BJ (cell line): ENCODE results near the gene CD99. TPM values are rescaled to one million over a fixed set of nuclear protein-coding genes. Genes with fewer than 3 reads are reported as not detected.
"Not testable (repeated sequence)": the region's sequence is repeated elsewhere in the genome, so short reads cannot be mapped to it uniquely, and the experiment has no call there.

Experiments used
- CTCF ChIA-PET: fragments of 350-600 bp; formaldehyde crosslinking; extraction: SDS; loops from one replicate; lab custom pipeline; 2021; ENCODE audit warnings: antibody characterized with exemption, inconsistent platforms; lab: Yijun Ruan, JAX
- POLR2A ChIA-PET: fragments of 300-600 bp; sonication (Branson Sonifier 250); formaldehyde crosslinking; extraction: SDS; loops from one replicate; lab custom pipeline; 2021; ENCODE audit warnings: antibody characterized with exemption; lab: Charles Lee
- DNase-seq: peaks from one replicate; pipeline ENCODE4 v3.0.0-alpha.2; 2011; ENCODE audit warnings: low read depth
- H3K27me3 ChIP-seq: 2 replicates; pipeline ENCODE4 v1.6.0; 2011; ENCODE audit warnings: low read length; ENCODE audit not compliant: control insufficient read depth, insufficient read depth
- H3K36me3 ChIP-seq: 2 replicates; pipeline ENCODE4 v1.5.1; 2011; ENCODE audit warnings: low read length; ENCODE audit not compliant: control insufficient read depth, insufficient read depth
- H3K4me3 ChIP-seq: 2 replicates; pipeline ENCODE4 v1.5.1; 2011; ENCODE audit warnings: low read depth, mild to moderate bottlenecking, control low read depth, low read length
- CTCF ChIP-seq: IDR thresholded peaks from 2 replicates; pipeline ENCODE4 v1.5.1; 2011; ENCODE audit warnings: low read depth, mild to moderate bottlenecking, control low read depth, inconsistent platforms, low read length, moderate library complexity; ENCODE audit not compliant: insufficient read depth
- polyA plus RNA-seq: library from polyadenylated mRNA; depleted of rRNA; stranded (reverse); fragments of >200 nt; gene quantifications from 2 replicates; pipeline ENCODE4 v1.2.3, GENCODE V29; 2011

CD99 gene
- polyA plus RNA-seq, 1 experiment = 479 TPM

- CTCF ChIA-PET = no interaction called here
- no peaks in the 10 kb centered on the region for H3K27me3 ChIP-seq
- H3K36me3 ChIP-seq = no peaks in the 10 kb centered on the region
- TF ChIP-seq CTCF = no peak
- POLR2A ChIA-PET = no interaction called here
- H3K4me3 ChIP-seq = no peak overlapping the region
- no peak for DNase-seq
These were observed 76.7 kb downstream of the CD99 start for GRCh38 chrX:2767631-2768455.

GRCh38 chrX:2769615-2770014 lies 78.5 kb downstream of the CD99 start:
- Histone ChIP-seq H3K27me3 (no peaks in the 10 kb centered on the region), H3K4me3 (no peak overlapping the region), H3K36me3 (no peaks in the 10 kb centered on the region)
- ChIA-PET POLR2A (no interaction called here), CTCF (no interaction called here)
- no peak for TF ChIP-seq CTCF
- no peak for DNase-seq

- H3K27me3 ChIP-seq, H3K4me3 ChIP-seq, DNase-seq, CTCF ChIA-PET, POLR2A ChIA-PET, H3K36me3 ChIP-seq: not testable (repeated sequence)
These were observed 82.3 kb downstream of the CD99 start for GRCh38 chrX:2773166-2774055.

GRCh38 chrX:2774057-2774456 lies 83.0 kb downstream of the CD99 start:
- Histone ChIP-seq H3K36me3 (no peaks in the 10 kb centered on the region), H3K4me3 (no peak overlapping the region), H3K27me3 (no peaks in the 10 kb centered on the region)
- no peak for TF ChIP-seq CTCF
- ChIA-PET CTCF (no interaction called here), POLR2A (no interaction called here)
- no peak for DNase-seq

GRCh38 chrX:2774776-2775175 lies 83.7 kb downstream of the CD99 start:
- POLR2A ChIA-PET = no interaction called here
- no peaks in the 10 kb centered on the region for H3K36me3 ChIP-seq
- no peak for DNase-seq
- no peak overlapping the region for H3K4me3 ChIP-seq
- TF ChIP-seq CTCF = no peak
- CTCF ChIA-PET = no interaction called here
- no peaks in the 10 kb centered on the region for H3K27me3 ChIP-seq

- H3K36me3 ChIP-seq, H3K27me3 ChIP-seq, DNase-seq, CTCF ChIA-PET, POLR2A ChIA-PET, H3K4me3 ChIP-seq: not testable (repeated sequence)
These were observed 89.6 kb downstream of the CD99 start for GRCh38 chrX:2780472-2781225.
